Measurements from ENCODE around the gene FAM3C. TPM values are rescaled to one million over a fixed set of nuclear protein-coding genes. Genes with fewer than 3 reads are reported as not detected.

Gene FAM3C, protein sequence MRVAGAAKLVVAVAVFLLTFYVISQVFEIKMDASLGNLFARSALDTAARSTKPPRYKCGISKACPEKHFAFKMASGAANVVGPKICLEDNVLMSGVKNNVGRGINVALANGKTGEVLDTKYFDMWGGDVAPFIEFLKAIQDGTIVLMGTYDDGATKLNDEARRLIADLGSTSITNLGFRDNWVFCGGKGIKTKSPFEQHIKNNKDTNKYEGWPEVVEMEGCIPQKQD
- 100 to 1,000 TPM in 1 of 4 donors, 10 to 100 TPM in 3; 44.3 to 129 (median 49.0) TPM for total RNA-seq

GRCh38 chr7:121395961-121396757 lies at the start of gene FAM3C:
Gene FAM3C (minus strand): TSS chr7:121396308. CDS start chr7:121382969, 13,339 bp downstream.
- peak; percentile 98 for ATAC-seq (ENCODE audit: low FRiP score)
- TF ChIP-seq, protein P1, sequence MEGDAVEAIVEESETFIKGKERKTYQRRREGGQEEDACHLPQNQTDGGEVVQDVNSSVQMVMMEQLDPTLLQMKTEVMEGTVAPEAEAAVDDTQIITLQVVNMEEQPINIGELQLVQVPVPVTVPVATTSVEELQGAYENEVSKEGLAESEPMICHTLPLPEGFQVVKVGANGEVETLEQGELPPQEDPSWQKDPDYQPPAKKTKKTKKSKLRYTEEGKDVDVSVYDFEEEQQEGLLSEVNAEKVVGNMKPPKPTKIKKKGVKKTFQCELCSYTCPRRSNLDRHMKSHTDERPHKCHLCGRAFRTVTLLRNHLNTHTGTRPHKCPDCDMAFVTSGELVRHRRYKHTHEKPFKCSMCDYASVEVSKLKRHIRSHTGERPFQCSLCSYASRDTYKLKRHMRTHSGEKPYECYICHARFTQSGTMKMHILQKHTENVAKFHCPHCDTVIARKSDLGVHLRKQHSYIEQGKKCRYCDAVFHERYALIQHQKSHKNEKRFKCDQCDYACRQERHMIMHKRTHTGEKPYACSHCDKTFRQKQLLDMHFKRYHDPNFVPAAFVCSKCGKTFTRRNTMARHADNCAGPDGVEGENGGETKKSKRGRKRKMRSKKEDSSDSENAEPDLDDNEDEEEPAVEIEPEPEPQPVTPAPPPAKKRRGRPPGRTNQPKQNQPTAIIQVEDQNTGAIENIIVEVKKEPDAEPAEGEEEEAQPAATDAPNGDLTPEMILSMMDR (IDR thresholded peaks at IDR 0.05) = peak in 2 of 3 donors; percentile 98 to 99

DNA sequence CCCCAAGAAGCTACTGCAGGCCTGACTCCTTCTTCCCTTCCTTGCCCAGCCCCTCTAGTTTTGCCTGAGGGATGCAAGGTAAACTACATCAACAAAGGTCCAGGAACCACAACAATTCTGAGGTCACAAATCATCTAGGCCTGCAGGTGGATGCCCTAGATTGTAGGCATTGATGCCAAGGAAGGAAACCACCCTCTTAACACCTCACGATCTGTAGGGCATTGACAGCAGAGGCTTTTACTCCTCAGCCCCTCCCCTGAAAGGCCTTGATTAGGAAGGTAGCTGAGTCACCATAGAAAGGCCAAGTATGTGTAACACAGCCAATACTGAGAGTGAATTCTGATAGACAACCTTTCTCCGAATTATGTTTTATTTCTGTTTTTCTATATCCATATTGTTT lies 46.7 kb upstream of the FAM3C start:
- ATAC-seq (ENCODE audit: low FRiP score) (no peak), DNase-seq (ENCODE audit: low spot score) (no peak)
- TF ChIP-seq, protein P1 (IDR thresholded peaks at IDR 0.05) = no peak

More at GRCh38 chr7:121395961-121396757, at the start of gene FAM3C:
- peak; percentile 56 for DNase-seq (ENCODE audit: low spot score)

- ATAC-seq (ENCODE audit: low FRiP score) = no peak
- TF ChIP-seq, protein P1 (IDR thresholded peaks at IDR 0.05) = no peak
- no peak for DNase-seq (ENCODE audit: low spot score)
These were observed 44.9 kb upstream of the FAM3C start for GRCh38 chr7:121440857-121441503.

DNA sequence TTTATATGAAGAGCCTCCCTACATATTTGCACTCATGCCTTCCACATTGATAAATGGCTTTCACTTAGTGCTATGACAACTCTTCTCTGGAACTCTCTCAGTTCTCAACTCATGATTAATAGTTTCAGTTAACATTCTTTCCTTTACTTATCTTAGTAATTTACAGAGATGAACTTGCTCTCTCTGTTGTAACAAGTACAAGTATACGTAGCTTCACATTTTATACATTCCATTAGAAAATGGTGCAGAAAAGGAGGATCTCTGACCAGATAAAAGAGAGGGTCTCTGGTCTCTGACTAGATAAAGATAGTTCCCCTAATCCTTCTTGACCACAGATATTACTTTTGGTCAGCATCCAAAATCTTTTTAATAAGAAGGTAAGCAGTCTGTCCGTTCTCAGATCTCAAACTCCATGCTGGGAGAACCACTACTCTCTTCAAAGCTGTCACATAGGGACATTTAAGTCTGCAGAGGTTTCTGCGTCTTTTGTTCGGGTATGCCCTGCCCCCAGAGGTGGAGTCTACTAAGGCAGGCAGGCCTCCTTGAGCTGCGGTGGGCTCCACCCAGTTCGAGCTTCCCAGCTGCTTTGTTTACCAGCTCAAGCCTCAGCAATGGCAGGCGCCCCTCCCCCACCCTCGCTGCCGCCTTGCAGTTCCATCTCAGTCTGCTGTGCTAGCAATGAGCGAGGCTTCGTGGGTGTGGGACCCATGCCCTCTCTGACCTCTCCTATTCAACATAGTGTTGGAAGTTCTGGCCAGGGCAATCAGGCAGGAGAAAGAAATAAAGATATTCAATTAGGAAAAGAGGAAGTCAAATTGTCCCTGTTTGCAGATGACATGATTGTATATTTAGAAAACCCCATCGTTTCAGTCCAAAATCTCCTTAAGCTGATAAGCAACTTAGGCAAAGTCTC lies 42.2 kb upstream of the FAM3C start:
- ATAC-seq (ENCODE audit: low FRiP score) (peak; percentile 81), DNase-seq (ENCODE audit: low spot score) (peak; percentile 30)

GRCh38 chr7:121437470-121437869 lies 41.4 kb upstream of the FAM3C start:
- DNase-seq (ENCODE audit: low spot score) = no peak
- TF ChIP-seq, protein P1 (IDR thresholded peaks at IDR 0.05) = no peak
- ATAC-seq (ENCODE audit: low FRiP score) = peak; percentile 21

DNA sequence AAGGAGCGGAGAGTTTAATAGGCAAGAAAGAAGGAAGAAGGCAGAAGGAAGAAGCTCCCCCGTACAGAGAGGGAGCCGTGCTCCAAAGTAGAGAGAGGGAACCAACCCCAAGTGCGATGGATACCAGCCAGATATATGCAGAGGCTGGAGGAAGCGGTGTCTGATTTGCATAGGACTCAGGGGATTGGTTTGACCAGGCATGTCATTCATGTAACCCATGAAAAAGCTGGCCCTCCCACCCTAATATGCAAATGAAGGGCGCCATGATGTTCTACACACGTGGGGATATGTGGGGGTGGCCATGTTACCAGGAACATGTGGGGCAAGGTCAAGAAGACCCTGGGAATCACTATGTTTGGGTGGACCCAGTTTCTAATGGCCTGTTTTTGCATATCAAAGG lies 40.6 kb upstream of the FAM3C start:
- no peak for ATAC-seq (ENCODE audit: low FRiP score)
- DNase-seq (ENCODE audit: low spot score) = no peak
- TF ChIP-seq, protein P1 (IDR thresholded peaks at IDR 0.05) = no peak
